D721Med (cell line): ENCODE data around the gene FOXC1.

Experiments
- DNase-seq: peaks from one replicate; pipeline ENCODE4 v3.0.0; 2011; ENCODE audit warnings: low spot score; ENCODE audit not compliant: insufficient read length
- FAIRE-seq: peaks from 2 replicates; lab custom pipeline; 2011; peaks lifted over from hg19 to GRCh38; lab: Jason Lieb, UNC
- CTCF ChIP-seq: IDR thresholded peaks from 2 replicates; pipeline ENCODE4 v1.5.1; 2012; ENCODE audit warnings: mild to moderate bottlenecking, control low read depth; ENCODE audit not compliant: insufficient read depth; ENCODE audit errors: missing control alignments

Gene FOXC1

GRCh38 chr6:1626481-1626880 lies 16.8 kb downstream of the FOXC1 start:
- DNase-seq (no peak), FAIRE-seq (no peak)
- TF ChIP-seq CTCF, result no peak

GRCh38 chr6:1627827-1628560 lies 18.3 kb downstream of the FOXC1 start:
- no peak for TF ChIP-seq CTCF
- DNase-seq, result no peak
- FAIRE-seq, result no peak

GRCh38 chr6:1629316-1629715 lies 19.6 kb downstream of the FOXC1 start:
- TF ChIP-seq CTCF, result no peak
- DNase-seq (no peak), FAIRE-seq (no peak)

- FAIRE-seq (no peak), DNase-seq (no peak)
- TF ChIP-seq CTCF, result no peak
These were observed 20.6 kb downstream of the FOXC1 start for GRCh38 chr6:1630212-1630770.

GRCh38 chr6:1630771-1631217 lies 21.1 kb downstream of the FOXC1 start:
- no peak for FAIRE-seq

GRCh38 chr6:1631251-1631650 lies 21.5 kb downstream of the FOXC1 start:
- DNase-seq, result no peak
- FAIRE-seq, result no peak
- no peak for TF ChIP-seq CTCF

More at GRCh38 chr6:1630771-1631217, 21.1 kb downstream of the FOXC1 start:
- DNase-seq, result no peak
- no peak for TF ChIP-seq CTCF
